ENCODE results near the gene MT3. TPM values are rescaled to one million over a fixed set of nuclear protein-coding genes. Genes with fewer than 3 reads are reported as not detected.
"Not testable (repeated sequence)": the region's sequence is repeated elsewhere in the genome, so short reads cannot be mapped to it uniquely, and the experiment has no call there.

MT3 gene
- total RNA-seq, 1 donor from 2014 or later: 4.9 TPM

GRCh38 chr16:56608876-56609462 lies 19.6 kb downstream of the MT3 start:
- intact Hi-C loops (cut with micrococcal nuclease): loop anchor here (1.0 to 2.0 kb wide), 5 partner anchors 8 to 323 kb away; partner anchors contain the start of genes HERPUD1, MT1E, MT1X and NUDT21

DNA sequence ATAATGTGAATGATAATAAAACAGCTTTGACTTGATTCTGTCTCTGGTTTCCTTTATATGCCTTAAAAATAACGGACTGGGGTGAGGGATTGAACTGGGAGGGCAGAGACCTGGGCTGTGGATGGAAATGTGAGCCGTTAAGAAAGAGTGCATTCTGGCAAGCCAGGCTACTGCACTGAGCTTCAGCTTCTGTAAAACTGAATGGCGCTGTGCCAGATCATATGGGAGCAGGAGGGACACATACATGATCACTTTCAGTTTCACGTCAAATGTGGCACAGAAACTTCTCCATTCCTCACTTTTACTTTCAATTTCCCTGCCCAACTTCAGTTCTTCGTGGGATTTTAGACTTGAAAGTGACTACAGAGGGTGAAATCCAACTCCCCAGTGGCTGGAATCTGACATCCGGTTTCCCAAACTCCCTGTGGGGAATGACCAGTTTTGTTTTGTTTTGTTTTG lies 20.2 kb downstream of the MT3 start:
- intact Hi-C loops (cut with micrococcal nuclease): loop anchor here (2.0 kb wide), 1 partner anchor 159 kb away; the partner anchor contains the start of genes NUDT21 and OGFOD1

DNA sequence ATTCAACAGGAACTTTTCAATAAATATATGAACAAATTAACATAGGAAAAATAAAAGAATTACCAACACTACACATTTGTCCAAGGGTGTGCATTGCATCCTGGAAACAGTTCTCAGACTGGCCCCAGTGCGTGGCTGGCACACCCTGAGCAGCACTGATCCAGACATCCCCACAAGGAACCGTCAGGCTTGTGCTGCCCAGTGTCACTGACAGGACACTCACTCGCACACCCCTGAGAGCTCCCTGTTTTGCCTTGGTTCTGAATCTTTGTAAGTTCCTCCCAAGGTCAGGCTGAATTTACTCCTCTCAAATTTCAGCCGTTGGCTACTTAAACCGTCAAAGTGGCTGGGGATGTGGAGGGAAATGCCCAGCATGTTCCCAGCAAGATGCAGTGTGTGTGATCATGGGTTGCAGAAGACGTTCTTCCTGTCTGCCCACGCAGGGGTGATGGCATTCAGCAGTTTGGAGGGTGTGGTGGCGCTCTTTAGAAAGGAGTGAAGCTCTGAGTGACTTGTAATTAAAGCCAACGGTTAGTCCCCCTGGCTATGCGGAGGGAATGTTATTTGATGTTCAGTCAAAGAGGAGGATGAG lies 20.8 kb downstream of the MT3 start:
- intact Hi-C loops (cut with micrococcal nuclease): loop anchor here (2.0 kb wide), 1 partner anchor 33 kb away; no protein-coding TSS in a partner anchor

DNA sequence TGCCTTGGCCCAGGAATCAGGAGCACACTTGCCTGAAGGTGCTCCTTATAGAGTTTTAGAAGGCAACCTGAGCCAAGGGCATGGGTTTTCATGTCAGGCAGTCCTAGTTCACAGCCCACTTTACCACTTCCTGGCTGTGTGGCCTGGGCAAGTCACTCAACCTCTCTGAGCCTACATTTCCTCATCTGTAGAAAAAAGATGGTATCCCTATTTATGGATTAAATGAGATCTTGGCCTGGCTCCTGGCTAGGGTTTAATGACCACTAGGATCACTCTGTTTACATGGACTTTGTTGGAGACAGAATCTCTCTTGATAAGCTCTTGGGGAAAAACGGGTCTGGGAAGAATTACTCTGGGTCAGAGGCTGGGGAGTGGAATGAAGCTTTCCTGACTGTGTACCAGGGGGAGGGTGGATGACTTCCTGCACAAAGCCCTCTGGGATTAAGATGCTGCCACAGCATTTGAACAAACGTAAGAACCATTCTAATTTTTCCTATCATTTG lies 21.3 kb downstream of the MT3 start:
- intact Hi-C loops (cut with micrococcal nuclease): loop anchor here (2.0 kb wide), 1 partner anchor 32 kb away; no protein-coding TSS in a partner anchor

GRCh38 chr16:56611281-56611833 lies 22.0 kb downstream of the MT3 start:
- intact Hi-C loops (cut with micrococcal nuclease): loop anchor here (2.0 kb wide), 1 partner anchor 31 kb away; no protein-coding TSS in a partner anchor

DNA sequence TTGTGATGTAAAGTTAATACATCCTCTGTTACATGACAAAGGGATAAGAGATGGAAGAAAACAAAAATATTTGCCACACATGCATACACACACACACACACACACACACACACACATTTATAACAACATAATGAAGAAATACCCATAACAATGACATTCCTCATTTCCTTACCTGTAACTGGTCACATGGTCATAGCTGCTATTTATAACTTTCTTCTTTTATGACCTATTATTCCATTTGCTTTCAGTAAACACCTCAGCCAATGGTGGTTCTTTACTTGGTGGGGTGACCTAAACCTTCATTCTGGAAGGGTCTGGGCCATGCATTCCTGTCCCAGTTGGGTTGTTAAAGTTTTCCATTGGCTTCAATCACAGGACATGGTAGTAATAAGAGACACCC lies 24.4 kb downstream of the MT3 start:
- intact Hi-C loops (cut with micrococcal nuclease): no loop called here

GRCh38 chr16:56614549-56614991 lies 25.2 kb downstream of the MT3 start:
- intact Hi-C loops (cut with micrococcal nuclease): no loop called here

DNA sequence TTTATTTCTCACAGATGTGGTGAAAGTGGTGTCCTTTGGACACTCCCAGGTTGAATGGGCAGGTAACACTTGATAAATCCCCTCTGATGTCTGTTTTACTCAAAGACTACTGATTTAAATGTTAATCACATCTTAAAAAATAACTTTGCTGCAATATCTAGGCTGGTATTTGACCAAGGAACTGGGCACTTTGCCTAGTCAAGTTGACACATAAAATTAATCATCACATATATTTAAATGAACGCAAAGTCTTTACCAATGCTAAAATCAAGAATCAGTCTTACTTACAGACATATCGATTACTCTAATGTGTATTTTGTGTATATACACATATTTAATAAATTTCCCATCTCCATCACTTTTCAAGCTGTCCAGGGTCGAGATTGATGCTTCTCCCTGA lies 26.0 kb downstream of the MT3 start:
- intact Hi-C loops (cut with micrococcal nuclease): no loop called here

GRCh38 chr16:56616608-56617211 lies 27.4 kb downstream of the MT3 start:
- intact Hi-C loops (cut with micrococcal nuclease): loop anchor here (1.0 to 2.0 kb wide), 2 partner anchors 8 to 22 kb away; partner anchors contain the start of genes MT1A and MT2A

- intact Hi-C loops (cut with micrococcal nuclease): loop anchor here (1.0 to 2.0 kb wide), 2 partner anchors 9 to 21 kb away; partner anchors contain the start of genes MT1A and MT2A
Measured at GRCh38 chr16:56617212-56618085, 28.1 kb downstream of the MT3 start.

DNA sequence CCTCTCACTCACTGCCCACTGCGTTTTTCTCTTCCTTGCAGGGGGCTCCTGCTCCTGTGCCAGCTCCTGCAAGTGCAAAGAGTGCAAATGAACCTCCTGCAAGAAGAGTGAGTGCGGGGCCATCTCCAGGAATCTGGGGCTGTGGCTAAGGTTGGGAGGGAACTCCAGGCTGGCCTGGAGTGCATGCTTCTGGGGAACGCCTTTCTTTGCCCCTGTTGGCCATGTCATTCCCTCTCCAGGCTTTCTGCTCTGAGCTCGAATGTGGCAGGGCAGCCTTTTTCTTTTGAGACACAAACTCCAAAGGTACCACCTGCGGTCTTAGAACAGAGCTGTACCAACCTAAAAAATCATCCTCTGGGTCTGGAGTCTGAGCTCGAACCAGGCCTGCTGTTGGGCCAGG lies 28.8 kb downstream of the MT3 start:
- intact Hi-C loops (cut with micrococcal nuclease): no loop called here

GRCh38 chr16:56620339-56620897 lies 31.1 kb downstream of the MT3 start:
- intact Hi-C loops (cut with micrococcal nuclease): no loop called here

- intact Hi-C loops (cut with micrococcal nuclease): not testable (repeated sequence)
Measured at GRCh38 chr16:56621665-56622445, 32.5 kb downstream of the MT3 start.

DNA sequence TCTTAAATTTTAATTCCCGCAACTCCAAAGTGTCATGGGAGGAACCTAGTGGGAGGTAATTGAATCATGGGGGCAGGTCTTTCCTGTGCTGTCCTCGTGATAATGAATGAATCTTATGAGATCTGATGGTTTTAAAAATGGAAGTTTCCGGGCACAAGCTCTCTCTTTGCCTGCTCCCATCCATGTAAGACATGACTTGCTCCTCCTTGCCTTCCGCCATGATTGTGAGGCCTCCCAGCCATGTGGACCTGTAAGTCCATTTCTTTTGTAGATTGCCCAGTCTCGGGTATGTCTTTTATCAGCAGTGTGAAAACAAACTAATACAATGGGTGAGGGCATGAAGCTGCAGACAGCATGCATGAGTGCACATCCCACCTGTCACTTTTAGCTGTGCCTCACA lies 33.9 kb downstream of the MT3 start:
- intact Hi-C loops (cut with micrococcal nuclease): not testable (repeated sequence)

DNA sequence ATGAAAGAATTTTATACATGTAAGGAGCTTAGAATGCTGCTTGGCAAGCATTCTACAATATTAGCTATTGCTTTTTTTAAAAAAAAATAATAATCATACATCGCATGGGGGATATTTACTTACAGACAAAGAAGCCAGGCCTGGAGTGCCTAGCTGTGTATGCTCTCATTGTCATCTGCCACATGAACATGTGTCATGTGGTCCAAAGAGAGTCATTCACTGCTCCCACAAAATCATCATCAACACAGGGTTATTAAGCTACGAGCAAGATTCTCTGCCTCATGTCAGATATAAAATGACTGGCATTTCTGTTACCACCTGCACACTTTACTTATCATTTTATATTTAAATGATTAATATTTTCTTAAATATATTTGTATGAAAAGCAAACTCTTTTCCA lies 34.3 kb downstream of the MT3 start:
- intact Hi-C loops (cut with micrococcal nuclease): loop anchor here (2.0 kb wide), 1 partner anchor 19 kb away; no protein-coding TSS in a partner anchor

- intact Hi-C loops (cut with micrococcal nuclease): loop anchor here (1.0 to 2.0 kb wide), 3 partner anchors 17 to 57 kb away; partner anchors contain the start of genes MT1X and MT2A
Measured at GRCh38 chr16:56625140-56625942, 36.0 kb downstream of the MT3 start, which contains the start of gene MT1E. Gene MT1E (plus strand): TSS chr16:56625781. CDS start chr16:56625852, 71 bp downstream.

- intact Hi-C loops (cut with micrococcal nuclease): loop anchor here (1.0 to 2.0 kb wide), 3 partner anchors 17 to 56 kb away; partner anchors contain the start of genes MT1X and MT2A
Measured at GRCh38 chr16:56625943-56626654, 36.8 kb downstream of the MT3 start.

- intact Hi-C loops (cut with micrococcal nuclease): no loop called here
Measured at GRCh38 chr16:56626685-56627084, 37.4 kb downstream of the MT3 start.
